A549 (cell line): Measurements from ENCODE around the gene PTMS. TPM values are rescaled to one million over a fixed set of nuclear protein-coding genes. Genes with fewer than 3 reads are reported as not detected.
A peak's percentile ranks its signal among the peaks of the same experiment; 100 is the strongest.

Source experiments
- ATAC-seq, 2 experiments: fragments of 200-7000 bp in 1 of 2; fragments of >200 bp in 1 of 2; cut with Nextera tagmentation in 1 of 2; cut with Tn5 transposase in 1 of 2; 3 replicates each; pipeline versions ENCODE4 v1.8.0 to v1.9.1; 2018 to 2020; ENCODE audit warnings: mild to moderate bottlenecking in 1 of 2, moderate library complexity in 1 of 2
- CTCF ChIA-PET: fragments of 300-600 bp; sonication (Branson Sonifier 250); formaldehyde crosslinking; extraction: SDS; loops from one replicate; lab custom pipeline; 2021; ENCODE audit warnings: antibody characterized with exemption, inconsistent platforms; lab: Yijun Ruan, JAX
- POLR2A ChIA-PET: fragments of 350-600 bp; formaldehyde crosslinking; extraction: SDS; loops from one replicate; lab custom pipeline; 2021; ENCODE audit warnings: antibody characterized with exemption, inconsistent platforms; lab: Yijun Ruan, JAX
- DNase-seq, 2 experiments: peaks; one replicate each; pipeline versions ENCODE4 v3.0.0 to v3.0.0-alpha.2; 2011 to 2016; ENCODE audit warnings: low read depth in 1 of 2, low spot score in 1 of 2
- FAIRE-seq: peaks from 2 replicates; lab custom pipeline; 2011; peaks lifted over from hg19 to GRCh38; lab: Jason Lieb, UNC
- H3K27ac ChIP-seq, 2 experiments: fragments of >200 bp; sonication (Bioruptor Twin); formaldehyde crosslinking; 3 replicates each; pipeline ENCODE4 v1.5.1; 2016 to 2017
- H3K4me1 ChIP-seq: fragments of >200 bp; sonication (Bioruptor Twin); formaldehyde crosslinking; 3 replicates; pipeline ENCODE4 v1.6.1; 2016
- H3K4me2 ChIP-seq: fragments of >200 bp; sonication (Bioruptor Twin); formaldehyde crosslinking; 3 replicates; pipeline ENCODE4 v1.6.1; 2016
- H3K4me3 ChIP-seq: fragments of >200 bp; sonication (Bioruptor Twin); formaldehyde crosslinking; 3 replicates; pipeline ENCODE4 v1.5.1; 2016
- H3K9me3 ChIP-seq: fragments of >200 bp; sonication (Bioruptor Twin); formaldehyde crosslinking; 3 replicates; pipeline ENCODE4 v1.6.1; 2016
- ATOH8 ChIP-seq: fragments of 250-450 bp; sonication (Bioruptor Pico); IDR thresholded peaks from 2 replicates; pipeline ENCODE4 v1.5.0; 2020; ENCODE audit warnings: low read depth, mild to moderate bottlenecking, moderate library complexity
- BCL3 ChIP-seq: fragments of >200 bp; sonication (Bioruptor Twin); formaldehyde crosslinking; IDR thresholded peaks from 3 replicates; pipeline ENCODE4 v1.6.1; 2016
- CBX8 ChIP-seq: fragments of 200-600 bp; sonication (generic); IDR thresholded peaks from 2 replicates; pipeline ENCODE4 v1.6.1; 2016
- CTCF ChIP-seq: fragments of >200 bp; sonication (Bioruptor Twin); formaldehyde crosslinking; IDR thresholded peaks from 3 replicates; pipeline ENCODE4 v1.5.1; 2016
- ELK1 ChIP-seq: fragments of 150-350 bp; IDR thresholded peaks from 2 replicates; pipeline ENCODE4 v1.6.1; 2014; ENCODE audit warnings: low read depth, mild to moderate bottlenecking, low read length
- EP300 ChIP-seq, 2 experiments: fragments of >200 bp; sonication (Bioruptor Twin); formaldehyde crosslinking; IDR thresholded peaks; 2 replicates in 1 of 2; 3 replicates in 1 of 2; pipeline ENCODE4 v1.6.1; 2016 to 2017
- FOSB ChIP-seq: fragments of 250-450 bp; sonication (Bioruptor Pico); IDR thresholded peaks from 2 replicates; pipeline ENCODE4 v1.5.0; 2020; ENCODE audit warnings: mild to moderate bottlenecking, moderate library complexity
- FOSL2 ChIP-seq, 2 experiments: fragments of 450-650 bp in 1 of 2; fragments of >200 bp in 1 of 2; sonication (Bioruptor Twin) in 1 of 2; formaldehyde crosslinking; IDR thresholded peaks; 2 replicates each; pipeline versions ENCODE4 v1.5.0 to v1.6.1; 2016 to 2020; ENCODE audit warnings: mild to moderate bottlenecking in 1 of 2, moderate library complexity in 1 of 2
- JUN ChIP-seq, 2 experiments: fragments of >200 bp; sonication (Bioruptor Twin); formaldehyde crosslinking; IDR thresholded peaks; 2 replicates in 1 of 2; 3 replicates in 1 of 2; pipeline ENCODE4 v1.6.1; 2016 to 2017
- KDM1A ChIP-seq: fragments of 200-600 bp; sonication (generic); IDR thresholded peaks from 2 replicates; pipeline ENCODE4 v1.6.1; 2016; ENCODE audit warnings: low read depth, mild to moderate bottlenecking
- MAFK ChIP-seq: fragments of 450-650 bp; IDR thresholded peaks from 2 replicates; pipeline ENCODE4 v1.6.1; 2014; ENCODE audit not compliant: partially characterized antibody
- MAX ChIP-seq: IDR thresholded peaks from 2 replicates; pipeline ENCODE4 v1.6.1; 2012
- MAZ ChIP-seq: fragments of 150-350 bp; IDR thresholded peaks from 2 replicates; pipeline ENCODE4 v1.6.1; 2014; ENCODE audit warnings: antibody characterized with exemption, low read depth, low read length, borderline replicate concordance
- MYC ChIP-seq: IDR thresholded peaks from 2 replicates; pipeline ENCODE4 v1.6.1; 2012; ENCODE audit warnings: mild to moderate bottlenecking, inconsistent platforms, low read length, improper control_type of control experiment, borderline replicate concordance
- PBX3 ChIP-seq: IDR thresholded peaks from 2 replicates; pipeline ENCODE4 v1.6.1; 2012
- PHF8 ChIP-seq: fragments of 200-600 bp; sonication (generic); IDR thresholded peaks from 2 replicates; pipeline ENCODE4 v1.6.1; 2016; ENCODE audit warnings: low read depth, mild to moderate bottlenecking, antibody characterized with exemption, moderate library complexity, borderline replicate concordance
- POLR2A ChIP-seq: IDR thresholded peaks from 2 replicates; pipeline ENCODE4 v1.6.1; 2012; ENCODE audit warnings: mild to moderate bottlenecking, low read length
- RARB ChIP-seq: fragments of 250-450 bp; sonication (Bioruptor Pico); IDR thresholded peaks from 2 replicates; pipeline ENCODE4 v1.8.0; 2021; ENCODE audit warnings: mild to moderate bottlenecking, moderate library complexity
- RFX5 ChIP-seq: fragments of 450-650 bp; IDR thresholded peaks from 2 replicates; pipeline ENCODE4 v1.7.1; 2014; ENCODE audit warnings: antibody characterized with exemption, mild to moderate bottlenecking, moderate library complexity
- SREBF2 ChIP-seq: fragments of 450-650 bp; IDR thresholded peaks from 2 replicates; pipeline ENCODE4 v1.6.1; 2014; ENCODE audit warnings: mild to moderate bottlenecking, moderate library complexity
- TP53 ChIP-seq: fragments of 250-450 bp; sonication (Bioruptor Pico); IDR thresholded peaks from 2 replicates; pipeline ENCODE4 v1.5.0; 2021; ENCODE audit warnings: mild to moderate bottlenecking, moderate library complexity
- WGBS: methylation state at CpG from one replicate; pipeline ENCODE4 v1.1.6; 2017; ENCODE audit errors: missing lambda C conversion rate; 5-methylcytosine and 5-hydroxymethylcytosine counted together
- polyA plus RNA-seq, 4 experiments: library from polyadenylated mRNA; depleted of rRNA in 3 of 4; stranded (reverse); fragments of >200 nt; fragmentation: RNase III in 1 of 4; extraction: RNeasy Plus Mini Kit Qiagen cat#74134 plus additional on column Dnase treatment in 1 of 4; gene quantifications; 2 replicates in 3 of 4; 3 replicates in 1 of 4; pipeline ENCODE4 v1.2.3, GENCODE V29; 2011 to 2017

Gene PTMS
- polyA plus RNA-seq, 2 of the 4 experiments (the other 2 are of a cell fraction), result 391 to 1,195 TPM

- ChIA-PET CTCF (interaction anchor here (0.6 to 13.7 kb wide), 49 partner anchors 9 to 208 kb away, joined by 3 to 670 read pairs (median 6); partner anchors contain the start of genes CD4, CDCA3, COPS7A and GNB3), POLR2A (interaction anchor here (0.6 to 4.4 kb wide), 25 partner anchors 9 to 416 kb away, joined by 3 to 118 read pairs (median 7); partner anchors contain the start of genes CDCA3, COPS7A, GPR162 and MRPL51)
- H3K4me1 ChIP-seq, result peaks cover 21% of the 10 kb centered on the region
- DNase-seq (peak; percentile 98 to 99), FAIRE-seq (peak; percentile 51), ATAC-seq (peak; percentile 93 to 94)
- H3K4me2 ChIP-seq, result peak within 1 kb of the TSS; percentile 88
- 2% methylated on average over 24 of the region's 62 CpGs for WGBS
- TF ChIP-seq CTCF, result no peak; the same call in 2 of the 3 replicates
- TF ChIP-seq PHF8, result peak; percentile 96
- peak; percentile 94 for TF ChIP-seq POLR2A
- TF ChIP-seq ELK1, result no peak
- TF ChIP-seq PBX3, result peak; percentile 37
- TF ChIP-seq BCL3, result peak; percentile 85; the same call in 2 of the 3 replicates
- no peak for TF ChIP-seq EP300 (IDR thresholded peaks at IDR 0.05)
- TF ChIP-seq TP53 (CRISPR knock-in tag), result peak; percentile 63; the same call in 1 of the 2 replicates
- peak; percentile 91 to 92; a peak in 4 of 5 replicates for TF ChIP-seq JUN (IDR thresholded peaks at IDR 0.05)
- TF ChIP-seq MAZ, result peak; percentile 49; the same call in 1 of the 2 replicates
- TF ChIP-seq FOSL2 (IDR thresholded peaks at IDR 0.05), result no peak
- peak; percentile 58; the same call in 1 of the 2 replicates for TF ChIP-seq FOSL2 (CRISPR knock-in tag; IDR thresholded peaks at IDR 0.05)
- TF ChIP-seq FOSB, result peak; percentile 71; the same call in 1 of the 2 replicates
- TF ChIP-seq RFX5, result 0 out of 2 replicates have a peak, but pooled peaks have one; percentile 58
- TF ChIP-seq MAX, result peak; percentile 71; the same call in 1 of the 2 replicates
- TF ChIP-seq MYC, result peak; percentile 77
- TF ChIP-seq CBX8, result no peak
- no peak for TF ChIP-seq SREBF2
- TF ChIP-seq KDM1A, result no peak
- TF ChIP-seq RARB (CRISPR knock-in tag), result peak; percentile 39; the same call in 1 of the 2 replicates
- TF ChIP-seq MAFK, result no peak
- TF ChIP-seq ATOH8, result no peak
- peak within 1 kb of the TSS; percentile 97 to 98 for H3K27ac ChIP-seq
- H3K4me3 ChIP-seq, result peak within 1 kb of the TSS; percentile 98
- no peaks in the 10 kb centered on the region for H3K9me3 ChIP-seq
These were observed 13.0 kb upstream of the PTMS start, which contains the start of gene MLF2 for GRCh38 chr12:6752921-6753771. Gene MLF2, minus strand, starts transcription at chr12:6753141. Its CDS starts 807 bp downstream, at chr12:6752334.
